Measurements from ENCODE around the gene CNOT11.

GRCh38 chr2:101205521-101206479 is 46.9 kb upstream of the CNOT11 start:
- TF ChIP-seq CTCF (IDR thresholded peaks at IDR 0.05) = no peak
- TF ChIP-seq GABPB1 (CRISPR knock-in tag; IDR thresholded peaks at IDR 0.05) = peak; percentile 71

Data from WTC11 (cell line).